A673 (cell line): Measurements from ENCODE around the gene JMJD7. TPM values are rescaled to one million over a fixed set of nuclear protein-coding genes. Genes with fewer than 3 reads are reported as not detected.

Experiments used
- BruUV-seq: library from RNA; stranded (reverse); fragments of 400-500 nt; replicated peaks from 2 replicates; lab custom pipeline; 2021; lab: Mats Ljungman, UMichigan
- CTCF ChIA-PET: fragments of 300-600 bp; sonication (Branson Sonifier 250); formaldehyde crosslinking; loops from one replicate; lab custom pipeline; 2022; ENCODE audit warnings: antibody characterized with exemption; lab: Charles Lee
- POLR2A ChIA-PET: fragments of 300-600 bp; sonication (Branson Sonifier 250); formaldehyde crosslinking; loops from one replicate; lab custom pipeline; 2022; ENCODE audit warnings: antibody characterized with exemption; ENCODE audit not compliant: low non-redundant PET; lab: Charles Lee
- DNase-seq: peaks from one replicate; pipeline ENCODE4 v3.0.0-alpha.2; 2015; ENCODE audit warnings: low spot score
- H3K27ac ChIP-seq: fragments of 200-600 bp; sonication (generic); 2 replicates; pipeline ENCODE4 v1.5.1; 2016; ENCODE audit warnings: mixed run types, low read depth, mild to moderate bottlenecking, mixed read lengths, antibody characterized with exemption, low read length; ENCODE audit not compliant: poor library complexity, severe bottlenecking
- H3K27me3 ChIP-seq: fragments of 200-600 bp; sonication (generic); replicated peaks from 2 replicates; pipeline ENCODE4 v1.6.1; 2017; ENCODE audit warnings: mixed run types, low read depth, mild to moderate bottlenecking, mixed read lengths, antibody characterized with exemption, low read length; ENCODE audit not compliant: insufficient read depth, poor library complexity
- H3K36me3 ChIP-seq: fragments of 200-600 bp; sonication (generic); 2 replicates; pipeline ENCODE4 v1.6.1; 2016; ENCODE audit warnings: mixed run types, mild to moderate bottlenecking, mixed read lengths, antibody characterized with exemption, low read length; ENCODE audit not compliant: insufficient read depth, poor library complexity, severe bottlenecking
- H3K4me1 ChIP-seq: fragments of 200-600 bp; sonication (generic); 2 replicates; pipeline ENCODE4 v1.6.1; 2017; ENCODE audit warnings: mixed run types, mild to moderate bottlenecking, mixed read lengths, antibody characterized with exemption, low read length; ENCODE audit not compliant: insufficient read depth, poor library complexity, severe bottlenecking
- H3K4me3 ChIP-seq: fragments of 200-600 bp; sonication (generic); 2 replicates; pipeline ENCODE4 v1.5.1; 2016; ENCODE audit warnings: low read depth, mixed run types, mild to moderate bottlenecking, mixed read lengths, low read length; ENCODE audit not compliant: poor library complexity, severe bottlenecking
- H3K9me3 ChIP-seq: fragments of 200-600 bp; sonication (generic); 2 replicates; pipeline ENCODE4 v1.6.1; 2016; ENCODE audit warnings: mixed run types, low read depth, mild to moderate bottlenecking, mixed read lengths, antibody characterized with exemption, low read length; ENCODE audit not compliant: poor library complexity, severe bottlenecking
- CTCF ChIP-seq: fragments of 300-800, 200-600 bp; sonication (generic); conservative IDR thresholded peaks from 2 replicates; pipeline ENCODE4 v1.5.1; 2017; ENCODE audit warnings: low read depth, mild to moderate bottlenecking, antibody characterized with exemption, low read length, moderate library complexity, mixed read lengths
- EZH2 ChIP-seq: fragments of 200-600 bp; sonication (generic); IDR thresholded peaks from 2 replicates; pipeline ENCODE4 v1.6.1; 2017; ENCODE audit warnings: borderline replicate concordance, low read depth, mild to moderate bottlenecking, mixed read lengths, antibody characterized with exemption, low read length; ENCODE audit not compliant: poor library complexity, severe bottlenecking
- intact Hi-C: fragments of 100-400 bp; cut with micrococcal nuclease; formaldehyde crosslinking; loops from one replicate; pipeline ENCODE4 v1.10.0; 2022; ENCODE audit not compliant: unreplicated experiment
- total RNA-seq: library from RNA; stranded (reverse); gene quantifications from 2 replicates; pipeline ENCODE4 v1.2.3, GENCODE V29; 2021

JMJD7 gene
- total RNA-seq, 1 experiment from 2014 or later = 18.8 TPM

GRCh38 chr15:41809526-41810220 lies 18.2 kb upstream of the JMJD7 start:
- no peak for DNase-seq
- no peaks in the 10 kb centered on the region for H3K36me3 ChIP-seq
- H3K4me1 ChIP-seq = no peaks in the 10 kb centered on the region
- BruUV-seq = no TSS peak
- intact Hi-C loops = loop anchor here (2.0 to 5.0 kb wide), 2 partner anchors 35 to 207 kb away; partner anchors contain the start of gene MAPKBP1
- ChIA-PET CTCF (interaction anchor here (1.6 kb wide), 1 partner anchor 114 kb away, joined by 6 read pairs; no protein-coding TSS in a partner anchor), POLR2A (no interaction called here)
- no peak overlapping the region for H3K4me3 ChIP-seq
- no peaks in the 10 kb centered on the region for H3K27me3 ChIP-seq
- TF ChIP-seq EZH2 (no peak), CTCF (no peak)
- H3K27ac ChIP-seq = no peak overlapping the region
- H3K9me3 ChIP-seq = no peaks in the 10 kb centered on the region

GRCh38 chr15:41810651-41811431 lies 17.1 kb upstream of the JMJD7 start:
- no peaks in the 10 kb centered on the region for H3K36me3 ChIP-seq
- no TSS peak for BruUV-seq
- no peaks in the 10 kb centered on the region for H3K4me1 ChIP-seq
- no peak for DNase-seq
- ChIA-PET CTCF (interaction anchor here (0.5 to 2.4 kb wide), 5 partner anchors 37 to 345 kb away, joined by 3 to 31 read pairs (median 6); partner anchors contain the start of gene MAPKBP1), POLR2A (no interaction called here)
- H3K27ac ChIP-seq = no peak overlapping the region
- H3K9me3 ChIP-seq = no peaks in the 10 kb centered on the region
- no peak overlapping the region for H3K4me3 ChIP-seq
- no peak for TF ChIP-seq EZH2
- TF ChIP-seq CTCF = no peak
- no peaks in the 10 kb centered on the region for H3K27me3 ChIP-seq
- intact Hi-C loops = loop anchor here (1.0 to 5.0 kb wide), 3 partner anchors 36 to 254 kb away; partner anchors contain the start of gene MAPKBP1

GRCh38 chr15:41811432-41812195 lies 16.3 kb upstream of the JMJD7 start:
- BruUV-seq = no TSS peak
- no peaks in the 10 kb centered on the region for H3K4me1 ChIP-seq
- CTCF ChIA-PET = interaction anchor here (0.7 to 2.4 kb wide), 4 partner anchors 38 to 346 kb away, joined by 3 to 31 read pairs (median 8); partner anchors contain the start of gene MAPKBP1
- peak; percentile 85 for DNase-seq
- H3K27ac ChIP-seq = no peak overlapping the region
- intact Hi-C loops = loop anchor here (1.0 to 5.0 kb wide), 3 partner anchors 37 to 254 kb away; partner anchors contain the start of gene MAPKBP1
- H3K27me3 ChIP-seq = no peaks in the 10 kb centered on the region
- no peaks in the 10 kb centered on the region for H3K36me3 ChIP-seq
- TF ChIP-seq EZH2 (no peak), CTCF (peak; percentile 82)
- no peak overlapping the region for H3K4me3 ChIP-seq
- POLR2A ChIA-PET = no interaction called here
- H3K9me3 ChIP-seq = no peaks in the 10 kb centered on the region
